Measurements from ENCODE around the gene CACNA1G. TPM values are rescaled to one million over a fixed set of nuclear protein-coding genes. Genes with fewer than 3 reads are reported as not detected.

CACNA1G gene
- total RNA-seq, 1 donor from 2014 or later = 4.9 TPM

DNA sequence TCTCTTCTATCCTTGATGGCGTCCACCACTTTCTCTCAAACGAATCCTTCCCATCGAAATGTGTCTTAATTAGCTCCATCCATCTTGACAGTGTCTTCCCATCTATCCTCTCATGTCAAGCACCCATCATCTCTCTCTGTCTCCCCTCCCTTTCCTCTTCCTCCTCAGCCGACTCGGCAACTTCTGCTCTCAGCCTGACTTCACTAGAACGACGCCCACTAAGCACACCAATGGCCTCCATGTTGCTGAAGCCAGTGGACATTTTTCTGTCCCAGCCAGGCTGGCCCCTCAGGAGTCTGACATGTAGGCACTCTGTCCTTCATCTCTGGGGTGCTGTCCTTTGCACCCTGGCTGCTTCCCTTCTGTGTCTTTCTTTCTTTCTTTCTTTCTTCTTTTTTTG lies 16.0 kb upstream of the CACNA1G start:
- no peak for TF ChIP-seq POLR2A (IDR thresholded peaks at IDR 0.05)
- H3K9me3 ChIP-seq = no peaks in the 10 kb centered on the region
- no peak overlapping the region for H3K4me3 ChIP-seq
- peaks cover 46% of the 10 kb centered on the region for H3K4me1 ChIP-seq
- no peaks in the 10 kb centered on the region for H3K36me3 ChIP-seq
- intact Hi-C loops (cut with DNase I) = loop anchor here (5.0 kb wide), 1 partner anchor 62 kb away; no protein-coding TSS in a partner anchor
- H3K27me3 ChIP-seq = no peaks in the 10 kb centered on the region
- H3K27ac ChIP-seq = no peak overlapping the region
- no peak for DNase-seq (ENCODE audit: extremely low spot score in 2 of 2)

DNA sequence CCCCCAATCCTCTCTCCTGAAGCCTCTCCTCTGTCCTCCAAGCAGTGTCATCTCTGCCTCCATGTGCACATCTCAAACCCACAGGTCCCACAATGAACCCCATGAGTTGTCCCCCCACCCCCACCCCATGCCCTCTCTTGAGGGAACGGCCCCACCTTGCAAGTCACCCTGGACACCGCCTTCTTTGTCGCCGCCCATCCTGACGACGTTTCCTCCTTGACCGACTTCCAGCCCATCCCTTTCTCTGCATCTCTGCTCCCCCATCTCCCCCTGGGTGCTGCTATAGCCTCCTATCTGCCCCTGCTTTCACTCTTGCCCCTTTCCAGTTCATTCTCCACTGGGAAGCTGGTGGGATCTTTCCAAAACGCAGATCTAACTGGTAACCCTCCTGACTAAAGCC lies 15.2 kb upstream of the CACNA1G start:
- TF ChIP-seq POLR2AphosphoS5 (IDR thresholded peaks at IDR 0.05; ENCODE audit: insufficient read depth in 1 of 2, low read depth in 1 of 2) (no peak), POLR2A (IDR thresholded peaks at IDR 0.05) (no peak)
- TF ChIP-seq, protein P1, sequence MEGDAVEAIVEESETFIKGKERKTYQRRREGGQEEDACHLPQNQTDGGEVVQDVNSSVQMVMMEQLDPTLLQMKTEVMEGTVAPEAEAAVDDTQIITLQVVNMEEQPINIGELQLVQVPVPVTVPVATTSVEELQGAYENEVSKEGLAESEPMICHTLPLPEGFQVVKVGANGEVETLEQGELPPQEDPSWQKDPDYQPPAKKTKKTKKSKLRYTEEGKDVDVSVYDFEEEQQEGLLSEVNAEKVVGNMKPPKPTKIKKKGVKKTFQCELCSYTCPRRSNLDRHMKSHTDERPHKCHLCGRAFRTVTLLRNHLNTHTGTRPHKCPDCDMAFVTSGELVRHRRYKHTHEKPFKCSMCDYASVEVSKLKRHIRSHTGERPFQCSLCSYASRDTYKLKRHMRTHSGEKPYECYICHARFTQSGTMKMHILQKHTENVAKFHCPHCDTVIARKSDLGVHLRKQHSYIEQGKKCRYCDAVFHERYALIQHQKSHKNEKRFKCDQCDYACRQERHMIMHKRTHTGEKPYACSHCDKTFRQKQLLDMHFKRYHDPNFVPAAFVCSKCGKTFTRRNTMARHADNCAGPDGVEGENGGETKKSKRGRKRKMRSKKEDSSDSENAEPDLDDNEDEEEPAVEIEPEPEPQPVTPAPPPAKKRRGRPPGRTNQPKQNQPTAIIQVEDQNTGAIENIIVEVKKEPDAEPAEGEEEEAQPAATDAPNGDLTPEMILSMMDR (IDR thresholded peaks at IDR 0.05) = no peak
- H3K4me1 ChIP-seq = peaks cover 41% of the 10 kb centered on the region

DNA sequence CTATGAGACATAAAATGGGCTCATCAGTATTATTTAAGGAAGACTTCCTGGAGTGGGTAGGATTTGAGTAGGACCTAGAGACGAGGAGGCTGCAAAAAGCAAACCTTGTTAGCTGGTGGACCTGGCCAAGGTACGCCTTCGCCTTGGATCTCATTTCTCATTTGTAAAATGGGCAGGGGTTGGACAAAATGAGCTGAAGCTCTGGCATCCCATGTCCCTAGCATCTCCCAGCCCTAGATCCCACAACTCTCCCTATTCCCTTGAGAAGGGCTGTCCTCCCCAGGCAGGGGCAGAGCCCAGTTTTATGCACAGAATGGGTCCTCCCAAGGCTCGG lies 13.8 kb upstream of the CACNA1G start:
- Histone ChIP-seq H3K27me3 (no peaks in the 10 kb centered on the region), H3K36me3 (peaks cover 0 to 4% of the 10 kb centered on the region in 2 donors), H3K9me3 (no peaks in the 10 kb centered on the region), H3K4me1 (peaks cover 28% of the 10 kb centered on the region), H3K4me3 (peak overlapping the region; percentile 58 to 61), H3K27ac (peak overlapping the region; percentile 93)
- no peak for TF ChIP-seq POLR2AphosphoS5 (IDR thresholded peaks at IDR 0.05; ENCODE audit: insufficient read depth in 1 of 2, low read depth in 1 of 2)
- TF ChIP-seq, protein P1 (IDR thresholded peaks at IDR 0.05) = no peak
- TF ChIP-seq POLR2A (IDR thresholded peaks at IDR 0.05) = no peak
- DNase-seq (ENCODE audit: extremely low spot score in 2 of 2) = no peak
- intact Hi-C loops (cut with DNase I) = loop anchor here (2.0 to 5.0 kb wide), 3 partner anchors 81 to 296 kb away; no protein-coding TSS in a partner anchor

More for the DNA sequence above, 15.2 kb upstream of the CACNA1G start:
- intact Hi-C loops (cut with DNase I) = loop anchor here (5.0 kb wide), 2 partner anchors 82 to 142 kb away; no protein-coding TSS in a partner anchor
- Histone ChIP-seq H3K4me3 (no peak overlapping the region), H3K27me3 (no peaks in the 10 kb centered on the region), H3K27ac (no peak overlapping the region), H3K9me3 (no peaks in the 10 kb centered on the region), H3K36me3 (peaks cover 0 to 4% of the 10 kb centered on the region in 2 donors)
- no peak for DNase-seq (ENCODE audit: extremely low spot score in 2 of 2)

DNA sequence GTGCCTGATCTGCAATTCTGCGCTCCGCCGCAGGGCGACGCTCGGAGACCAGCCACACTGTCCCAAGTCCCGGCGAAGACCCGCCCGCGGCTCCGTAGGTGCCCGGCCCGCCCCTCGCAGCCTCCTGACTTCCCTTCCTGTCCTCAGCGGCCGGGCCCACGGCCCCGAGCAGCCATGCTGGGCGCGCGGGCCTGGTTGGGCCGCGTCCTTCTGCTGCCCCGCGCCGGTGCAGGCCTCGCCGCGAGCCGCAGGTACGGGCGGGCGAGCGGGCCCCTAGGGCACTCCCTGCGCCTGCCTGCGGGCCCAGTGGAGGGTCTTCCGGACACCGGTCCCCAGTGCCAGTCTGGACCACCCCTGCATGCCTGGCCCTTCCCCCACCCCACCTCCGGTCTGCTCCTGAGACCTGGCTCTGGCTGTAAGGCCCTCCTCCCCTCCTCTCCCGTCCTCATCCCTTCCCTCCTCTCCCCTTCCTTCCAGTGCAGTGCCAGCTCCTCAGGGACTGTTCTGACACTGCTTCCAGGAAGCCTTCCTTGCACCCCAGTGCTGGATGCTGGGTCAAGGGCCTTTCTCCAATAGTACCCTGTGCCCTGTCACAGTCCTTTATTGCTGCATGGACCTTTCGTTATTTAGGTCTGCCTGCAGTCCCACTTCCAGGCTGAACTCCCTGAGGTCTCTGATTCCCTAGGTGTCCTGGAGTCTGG lies 13.3 kb upstream of the CACNA1G start, which contains the start of gene SPATA20:
TSS of gene SPATA20 (plus strand) at position 140 of the 701 bp plus-strand sequence. CDS start at position 175, 35 bp downstream.
- H3K9me3 ChIP-seq = no peaks in the 10 kb centered on the region
- H3K27ac ChIP-seq = peak within 1 kb of the TSS; percentile 93
- no peak for DNase-seq (ENCODE audit: extremely low spot score in 2 of 2)
- H3K36me3 ChIP-seq = peaks cover 0 to 4% of the 10 kb centered on the region in 2 donors
- H3K27me3 ChIP-seq = no peaks in the 10 kb centered on the region
- peak within 1 kb of the TSS; percentile 58 to 61 for H3K4me3 ChIP-seq
- H3K4me1 ChIP-seq = peaks cover 26% of the 10 kb centered on the region
- TF ChIP-seq, protein P1 (IDR thresholded peaks at IDR 0.05) = peak; percentile 89 to 99 (median 96)
- TF ChIP-seq POLR2A (IDR thresholded peaks at IDR 0.05) = peak in 1 of 2 donors; percentile 81
- peak; percentile 67 to 79 for TF ChIP-seq POLR2AphosphoS5 (IDR thresholded peaks at IDR 0.05; ENCODE audit: insufficient read depth in 1 of 2, low read depth in 1 of 2)
- intact Hi-C loops (cut with DNase I) = loop anchor here (2.0 to 5.0 kb wide), 3 partner anchors 80 to 296 kb away; no protein-coding TSS in a partner anchor

DNA sequence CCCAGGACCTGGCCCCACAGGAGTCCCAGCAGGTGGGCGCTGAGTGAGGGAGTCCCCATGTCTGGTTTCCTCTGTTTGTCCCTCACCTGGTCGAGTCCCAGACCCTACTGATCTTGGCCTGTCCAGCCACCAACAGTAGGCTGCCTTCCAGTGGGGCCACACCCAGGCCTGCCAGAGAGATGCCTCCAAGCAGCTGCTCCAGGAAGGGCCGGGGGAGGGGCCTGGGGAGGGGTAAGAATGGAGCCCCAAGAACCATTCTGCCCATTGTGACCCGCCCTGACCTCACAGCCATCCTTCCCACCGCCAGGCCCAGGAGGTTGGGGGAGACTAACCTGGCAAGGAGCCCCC lies 12.8 kb upstream of the CACNA1G start:
- H3K9me3 ChIP-seq = no peaks in the 10 kb centered on the region
- no peak for DNase-seq (ENCODE audit: extremely low spot score in 2 of 2)
- TF ChIP-seq POLR2AphosphoS5 (IDR thresholded peaks at IDR 0.05; ENCODE audit: insufficient read depth in 1 of 2, low read depth in 1 of 2) (no peak), POLR2A (IDR thresholded peaks at IDR 0.05) (no peak)
- TF ChIP-seq, protein P1 (IDR thresholded peaks at IDR 0.05) = no peak
- intact Hi-C loops (cut with DNase I) = loop anchor here (2.0 to 5.0 kb wide), 3 partner anchors 80 to 295 kb away; no protein-coding TSS in a partner anchor
- peak overlapping the region; percentile 58 to 61 for H3K4me3 ChIP-seq
- H3K27ac ChIP-seq = peak overlapping the region; percentile 93
- H3K27me3 ChIP-seq = no peaks in the 10 kb centered on the region
- H3K4me1 ChIP-seq = peaks cover 21% of the 10 kb centered on the region
- H3K36me3 ChIP-seq = peaks cover 0 to 4% of the 10 kb centered on the region in 2 donors

Measured in vagina (tissue), 2 donors.